Motor neuron (in vitro differentiated cells): ENCODE results near the gene PRODH. TPM values are rescaled to one million over a fixed set of nuclear protein-coding genes. Genes with fewer than 3 reads are reported as not detected.
"Not testable (repeated sequence)": the region's sequence is repeated elsewhere in the genome, so short reads cannot be mapped to it uniquely, and the experiment has no call there.

Experiments used
- ATAC-seq, 8 experiments: fragments of 200-7000 bp; cut with Tn5 transposase; replicated peaks in 6 of 8; 2 replicates each; pipeline ENCODE4 v1.8.0; 2021; ENCODE audit warnings: mild to moderate bottlenecking in 8 of 8, moderate library complexity in 8 of 8
- H3K27ac ChIP-seq, 2 donors: fragments of 250-450 bp; sonication (Bioruptor Pico); 2 replicates each; pipeline ENCODE4 v1.9.0; 2021; ENCODE audit warnings: antibody characterized with exemption in 2 of 2, mild to moderate bottlenecking in 2 of 2, moderate library complexity in 1 of 2
- H3K4me1 ChIP-seq, 2 donors: fragments of 250-450 bp; sonication (Bioruptor Pico); replicated peaks in 1 of 2; 2 replicates each; pipeline ENCODE4 v1.6.1; 2021; ENCODE audit warnings: antibody characterized with exemption in 2 of 2, mild to moderate bottlenecking in 2 of 2, moderate library complexity in 1 of 2
- H3K4me3 ChIP-seq, 5 donors: fragments of 250-450 bp; sonication (Bioruptor Pico); 2 replicates each; pipeline ENCODE4 v1.9.0; 2021; ENCODE audit warnings: antibody characterized with exemption in 5 of 5, mild to moderate bottlenecking in 5 of 5, moderate library complexity in 4 of 5
- WGBS, 10 experiments: fragments of 450-650 bp; shearing (Covaris generic); methylation state at CpG; one replicate each; pipeline ENCODE4 v1.0.0; 2022; 5-methylcytosine and 5-hydroxymethylcytosine counted together
- in situ Hi-C, 9 experiments: fragments of 400-800 bp; cut with MboI; loops; one replicate each; pipeline ENCODE4 v1.15.0; 2021; ENCODE audit warnings: low sequenced_read_pairs in 9 of 9, low pct_unique_long_range_greater_than_20kb in 2 of 9; ENCODE audit not compliant: unreplicated experiment in 9 of 9
- total RNA-seq, 8 experiments: library from RNA; unstranded; fragments of 300-600 nt; gene quantifications; 2 replicates each; pipeline versions ENCODE4 v1.2.3 to v1.2.4, GENCODE V29; 2022

Gene PRODH
- total RNA-seq, 8 experiments from 2014 or later = 0.65 to 13.7 (median 1.1) TPM

DNA sequence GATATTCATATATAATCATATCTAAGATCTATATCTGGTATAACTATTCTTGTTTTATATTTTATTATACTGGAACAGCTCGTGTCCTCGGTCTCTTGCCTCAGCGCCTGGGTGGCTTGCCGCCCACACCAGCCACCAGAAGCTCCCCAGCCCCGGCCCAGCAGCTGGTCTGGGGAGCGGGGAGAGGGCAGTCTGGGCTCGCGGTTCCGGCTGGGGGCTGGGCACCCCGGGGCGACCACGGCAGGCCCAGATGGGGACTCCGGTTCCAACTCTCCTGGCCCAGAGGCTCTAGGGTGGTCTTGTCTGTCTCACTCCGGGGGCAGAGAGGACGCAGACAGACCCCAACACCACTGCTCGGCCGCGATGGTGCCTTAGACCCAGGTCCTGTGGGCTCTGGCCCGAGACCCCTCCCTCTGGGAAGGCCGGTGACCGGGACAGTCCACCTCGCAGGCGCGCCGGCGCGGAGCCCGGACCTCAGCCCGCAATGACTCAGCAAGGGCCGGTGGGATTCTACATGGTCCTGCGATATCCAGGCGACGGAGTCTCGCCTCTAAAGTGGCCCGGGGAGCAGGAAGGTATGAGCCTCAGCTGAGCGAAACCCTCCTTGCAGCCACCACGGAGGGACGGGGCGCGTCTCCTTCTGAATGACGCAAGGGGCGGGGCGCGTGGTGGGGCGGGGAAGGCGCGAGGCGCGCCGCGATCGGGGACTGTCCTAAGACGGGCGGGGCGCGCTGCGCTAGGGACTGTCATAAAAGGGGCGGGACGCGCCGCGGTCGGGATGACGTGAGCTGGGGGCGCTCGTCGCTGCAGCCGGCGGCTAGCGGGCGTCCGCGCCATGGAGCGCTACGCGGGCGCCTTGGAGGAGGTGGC lies 30.3 kb downstream of the PRODH start, which contains the start of gene DGCR6:
Gene DGCR6, plus strand, starts transcription at position 781 of the 870 bp plus-strand sequence. Its CDS starts 55 bp downstream, at position 836.
- ATAC-seq = peak; percentile 85 to 92 (median 89)
- H3K4me1 ChIP-seq = no peaks in the 10 kb centered on the region
- no peak within 1 kb of the TSS for H3K4me3 ChIP-seq
- no peak within 1 kb of the TSS for H3K27ac ChIP-seq
- in situ Hi-C loops = no loop called here
- no CpG with 5 or more reads among the region's 77 CpGs for WGBS, 10 experiments

GRCh38 chr22:18896037-18896657 lies 39.9 kb downstream of the PRODH start:
- WGBS, 10 experiments = no CpG with 5 or more reads among the region's 7 CpGs
- H3K4me1 ChIP-seq, H3K4me3 ChIP-seq, in situ Hi-C loops, H3K27ac ChIP-seq, ATAC-seq: not testable (repeated sequence)

- H3K27ac ChIP-seq, H3K4me1 ChIP-seq, in situ Hi-C loops, H3K4me3 ChIP-seq, ATAC-seq: not testable (repeated sequence)
- WGBS, 10 experiments = no CpG with 5 or more reads among the region's 4 CpGs
Observed at GRCh38 chr22:18893775-18894174, 42.3 kb downstream of the PRODH start.

- no CpG with 5 or more reads among the region's 5 CpGs for WGBS, 10 experiments
- H3K27ac ChIP-seq, H3K4me3 ChIP-seq, H3K4me1 ChIP-seq, in situ Hi-C loops, ATAC-seq: not testable (repeated sequence)
Observed at GRCh38 chr22:18890510-18891192, 45.4 kb downstream of the PRODH start.

DNA sequence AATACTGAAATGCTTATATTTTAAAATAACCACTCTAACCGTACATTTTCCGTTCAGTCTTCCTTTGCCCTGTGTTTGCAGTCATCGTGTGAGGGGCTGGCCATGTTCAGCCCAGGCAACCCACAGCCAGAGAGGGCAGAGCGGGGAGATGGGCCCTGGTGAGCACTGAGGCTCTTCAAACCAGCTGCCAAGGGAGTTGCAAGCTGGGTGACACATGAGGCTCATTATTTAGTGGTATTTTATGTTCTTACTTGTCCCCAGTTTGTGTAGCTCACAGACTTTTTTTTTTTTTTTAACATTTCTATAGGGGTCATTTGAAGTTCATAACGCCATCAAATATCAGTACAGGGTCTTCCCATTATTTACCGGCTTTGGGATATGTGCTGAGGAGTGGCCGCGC lies 48.0 kb downstream of the PRODH start:
- peak in 3 of 8 experiments; percentile 50 to 57 (median 52) for ATAC-seq
- no peak overlapping the region for H3K27ac ChIP-seq
- no peak overlapping the region for H3K4me3 ChIP-seq
- no peaks in the 10 kb centered on the region for H3K4me1 ChIP-seq
- in situ Hi-C loops = no loop called here
- WGBS, 10 experiments = no CpG with 5 or more reads among the region's 8 CpGs

- H3K27ac ChIP-seq, in situ Hi-C loops, ATAC-seq, H3K4me1 ChIP-seq, H3K4me3 ChIP-seq: not testable (repeated sequence)
- WGBS, 10 experiments = 40% methylated on average over 4 of the region's 4 CpGs; no CpG with 5 or more reads in 9 of the 10 experiments
Observed at GRCh38 chr22:18884465-18884864, 51.6 kb downstream of the PRODH start.

GRCh38 chr22:18881260-18881659 lies 54.8 kb downstream of the PRODH start:
- ATAC-seq, H3K27ac ChIP-seq, in situ Hi-C loops, H3K4me1 ChIP-seq, H3K4me3 ChIP-seq: not testable (repeated sequence)
- WGBS, 10 experiments = 80% methylated on average over 1 of the region's 3 CpGs; no CpG with 5 or more reads in 9 of the 10 experiments

Other genes with a start within 250 kb of the PRODH start
- gene DGCR6, start 30.0 kb downstream of the PRODH start, total RNA-seq = 1 to 10 TPM; 2.0 to 9.1 (median 4.7) TPM
- 10 to 100 TPM; 31.2 to 53.9 (median 34.0) TPM for gene DGCR2, start 186.1 kb upstream of the PRODH start, total RNA-seq
- gene TSSK2, start 195.0 kb upstream of the PRODH start, total RNA-seq = not detected
- 10 to 100 TPM in 7 of 8 experiments, 1 to 10 TPM in 1; 9.8 to 17.9 (median 14.8) TPM for gene ESS2, start 208.4 kb upstream of the PRODH start, total RNA-seq
- under 1 TPM in 3 of 8 experiments, not detected in 5; 0.11 to 0.54 (median 0.45) TPM for gene GSC2, start 214.0 kb upstream of the PRODH start, total RNA-seq
- gene SLC25A1, start 242.4 kb upstream of the PRODH start, total RNA-seq = 10 to 100 TPM; 42.8 to 72.6 (median 62.2) TPM